MG63 (cell line): Measurements from ENCODE around the gene ENPP5. TPM values are rescaled to one million over a fixed set of nuclear protein-coding genes. Genes with fewer than 3 reads are reported as not detected.

ENCODE experiments used
- DNase-seq: peaks from one replicate; pipeline ENCODE4 v3.0.0-alpha.2; 2020
- H3K27me3 ChIP-seq: fragments of 250-450 bp; sonication (Bioruptor Pico); 2 replicates; pipeline ENCODE4 v1.5.1; 2020; ENCODE audit warnings: mild to moderate bottlenecking, moderate library complexity
- H3K36me3 ChIP-seq: fragments of 250-450 bp; sonication (Bioruptor Pico); 2 replicates; pipeline ENCODE4 v1.5.1; 2020; ENCODE audit warnings: mild to moderate bottlenecking, moderate library complexity
- H3K4me3 ChIP-seq: fragments of 250-450 bp; sonication (Bioruptor Pico); 2 replicates; pipeline ENCODE4 v1.5.1; 2020; ENCODE audit warnings: mild to moderate bottlenecking, moderate library complexity
- H3K9me3 ChIP-seq: fragments of 250-450 bp; sonication (Bioruptor Pico); 2 replicates; pipeline ENCODE4 v1.5.1; 2020; ENCODE audit warnings: mild to moderate bottlenecking, moderate library complexity
- total RNA-seq: library from RNA; depleted of rRNA; stranded (reverse); fragments of >200 nt; shearing (Covaris generic); gene quantifications from 2 replicates; pipeline ENCODE4 v1.2.3, GENCODE V29; 2014; ENCODE audit warnings: low replicate concordance; rRNA removed

The ENPP5 gene
- 0.95 TPM in 1 of 2 replicates, not detected in the other for total RNA-seq

DNA sequence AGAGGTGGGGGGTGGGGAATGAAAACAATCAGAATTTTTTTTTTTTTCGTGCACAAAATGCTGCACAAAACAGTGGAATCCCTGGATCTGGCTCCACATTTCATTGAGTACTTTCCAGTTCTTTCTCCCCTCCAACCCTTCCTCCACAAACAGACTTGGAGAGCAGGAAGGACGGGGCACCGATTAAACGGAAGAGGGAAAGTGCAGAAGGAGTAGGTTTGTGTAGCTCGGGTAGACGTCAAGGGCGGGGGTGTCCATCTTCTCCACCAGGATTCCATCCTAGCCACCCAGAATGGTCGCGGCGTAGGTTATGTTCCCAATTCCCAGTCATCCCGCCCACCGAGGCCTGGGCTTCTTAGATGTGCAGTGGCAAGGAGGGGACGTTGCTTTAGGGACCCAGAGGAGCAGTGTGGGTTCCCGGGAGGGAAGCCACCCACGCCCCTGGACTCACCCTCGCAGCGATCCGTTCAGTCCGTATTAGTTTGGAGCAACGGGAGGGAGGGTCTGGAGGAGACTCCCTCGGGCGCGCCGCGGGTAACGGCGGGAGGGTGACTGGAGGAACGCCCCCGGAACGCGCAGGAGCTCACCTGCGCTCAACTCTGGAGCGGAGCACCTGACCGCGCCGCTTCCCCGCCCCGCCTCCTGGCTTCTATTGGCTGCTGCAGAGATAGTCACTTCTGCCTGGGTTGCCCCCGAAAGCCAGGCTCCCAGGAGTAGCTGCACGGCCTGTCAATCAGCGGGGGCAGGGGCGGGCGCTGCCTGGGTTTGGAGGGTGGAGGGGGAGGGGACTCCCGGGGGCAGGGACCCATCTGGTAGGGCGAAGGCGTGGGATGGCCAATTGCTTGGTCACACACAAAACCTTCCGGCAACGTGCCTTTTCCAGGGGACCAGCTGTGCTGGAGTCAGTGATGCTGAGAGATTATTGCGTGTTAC, at the start of gene ENPP5:
ENPP5 (minus strand) TSS at position 624 of the 933 bp plus-strand sequence. CDS start 2,718 bp downstream, outside the sequence.
- DNase-seq: peak; percentile 45
- peak within 1 kb of the TSS; percentile 50 for H3K4me3 ChIP-seq

GRCh38 chr6:46219661-46220060, 48.9 kb upstream of the ENPP5 start:
- DNase-seq: no peak
- H3K36me3 ChIP-seq: no peaks in the 10 kb centered on the region
- no peaks in the 10 kb centered on the region for H3K9me3 ChIP-seq
- no peak overlapping the region for H3K4me3 ChIP-seq
- H3K27me3 ChIP-seq: no peaks in the 10 kb centered on the region

More for the DNA sequence above, at the start of gene ENPP5:
- no peaks in the 10 kb centered on the region for H3K36me3 ChIP-seq
- H3K27me3 ChIP-seq: no peaks in the 10 kb centered on the region
- H3K9me3 ChIP-seq: no peaks in the 10 kb centered on the region

GRCh38 chr6:46218457-46218856, 47.7 kb upstream of the ENPP5 start:
- Histone ChIP-seq H3K36me3 (no peaks in the 10 kb centered on the region), H3K27me3 (no peaks in the 10 kb centered on the region), H3K4me3 (no peak overlapping the region), H3K9me3 (no peaks in the 10 kb centered on the region)
- DNase-seq: no peak

DNA sequence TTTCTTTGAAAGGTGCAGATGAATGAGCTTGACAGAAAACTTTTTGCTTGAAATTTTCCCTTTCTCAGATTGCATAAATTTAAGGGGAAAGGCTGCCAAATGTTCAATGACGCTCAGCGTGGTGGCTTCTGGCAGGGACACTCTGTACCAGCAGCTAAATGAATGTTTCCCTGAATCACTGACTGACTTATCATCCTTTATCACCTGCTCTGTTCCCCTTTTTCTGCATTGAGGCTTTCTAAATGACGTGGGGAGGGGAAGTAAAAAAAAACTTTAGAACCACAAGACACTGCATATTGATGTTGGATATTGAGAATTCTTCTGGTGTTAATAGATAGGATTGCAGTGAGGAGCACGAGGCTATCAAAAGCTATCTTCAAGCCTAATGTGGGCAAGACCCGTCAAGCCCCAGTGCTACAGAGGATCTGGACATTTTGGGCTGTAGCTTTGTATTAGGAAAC, 46.9 kb upstream of the ENPP5 start:
- no peak for DNase-seq
- no peaks in the 10 kb centered on the region for H3K36me3 ChIP-seq
- H3K27me3 ChIP-seq: no peaks in the 10 kb centered on the region
- no peak overlapping the region for H3K4me3 ChIP-seq
- H3K9me3 ChIP-seq: no peaks in the 10 kb centered on the region

DNA sequence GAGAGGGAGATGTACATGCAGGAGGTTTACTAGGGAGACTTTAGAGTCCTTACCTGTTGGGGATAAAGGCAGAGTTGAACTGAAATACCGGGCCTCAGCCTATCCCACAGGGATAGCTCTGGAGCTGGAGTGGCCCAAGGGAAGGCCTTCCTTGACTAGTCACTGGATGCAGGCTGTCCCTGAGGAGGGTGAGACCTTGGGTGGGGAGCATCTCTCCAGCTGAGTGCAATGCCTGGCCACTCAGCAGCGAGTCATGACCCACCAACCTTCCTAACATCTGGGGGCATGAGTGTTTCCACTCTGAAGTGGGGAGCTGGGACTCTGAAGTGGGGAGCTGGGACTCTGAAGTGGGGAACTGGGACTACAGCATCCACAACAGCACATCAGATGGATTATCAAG, 46.1 kb upstream of the ENPP5 start:
- H3K9me3 ChIP-seq: no peaks in the 10 kb centered on the region
- no peak overlapping the region for H3K4me3 ChIP-seq
- no peaks in the 10 kb centered on the region for H3K36me3 ChIP-seq
- DNase-seq: no peak
- H3K27me3 ChIP-seq: no peaks in the 10 kb centered on the region

- no peaks in the 10 kb centered on the region for H3K9me3 ChIP-seq
- H3K27me3 ChIP-seq: no peaks in the 10 kb centered on the region
- no peak overlapping the region for H3K4me3 ChIP-seq
- no peak for DNase-seq
- H3K36me3 ChIP-seq: no peaks in the 10 kb centered on the region
These were observed 45.0 kb upstream of the ENPP5 start for GRCh38 chr6:46215777-46216176.

DNA sequence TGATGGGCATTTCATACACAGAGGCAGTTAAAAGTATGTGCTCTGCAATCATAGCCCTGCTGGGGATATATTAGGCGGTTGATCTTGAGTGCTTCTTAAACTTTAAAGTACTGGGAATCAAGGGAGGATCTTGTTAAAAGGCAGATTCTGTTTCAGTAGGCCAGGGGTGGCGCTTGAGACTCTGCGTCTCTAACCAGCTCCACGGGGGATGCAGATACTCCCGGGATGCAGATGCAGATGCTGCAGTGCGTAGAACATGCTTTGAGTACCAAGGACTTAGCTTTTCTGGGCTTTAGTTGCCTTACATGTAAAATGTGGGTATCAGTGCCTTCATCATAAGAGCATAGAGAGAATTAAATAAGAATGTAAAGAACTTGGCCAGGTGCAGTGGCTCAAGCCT, 44.4 kb upstream of the ENPP5 start:
- no peak for DNase-seq
- Histone ChIP-seq H3K36me3 (no peaks in the 10 kb centered on the region), H3K4me3 (no peak overlapping the region), H3K27me3 (no peaks in the 10 kb centered on the region), H3K9me3 (no peaks in the 10 kb centered on the region)

DNA sequence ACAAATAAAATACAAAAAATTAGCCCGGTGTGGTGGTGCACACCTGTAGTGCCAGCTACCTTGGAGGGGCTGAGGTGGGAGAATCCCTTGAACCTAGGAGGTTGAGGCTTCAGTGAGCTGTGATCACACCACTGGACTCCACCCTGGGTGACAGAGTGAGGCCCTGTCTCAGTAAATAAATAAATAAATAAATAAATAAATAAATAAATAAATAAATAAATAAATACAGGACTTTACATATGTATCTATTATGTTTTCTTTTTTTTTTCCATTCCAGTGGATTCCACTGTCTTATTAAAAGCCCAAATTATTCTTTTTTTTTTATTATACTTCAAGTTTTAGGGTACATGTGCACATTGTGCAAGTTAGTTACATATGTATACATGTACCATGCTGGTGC, 41.1 kb upstream of the ENPP5 start:
- DNase-seq: no peak
- no peaks in the 10 kb centered on the region for H3K36me3 ChIP-seq
- no peaks in the 10 kb centered on the region for H3K9me3 ChIP-seq
- no peak overlapping the region for H3K4me3 ChIP-seq
- H3K27me3 ChIP-seq: no peaks in the 10 kb centered on the region

GRCh38 chr6:46210294-46210693, 39.5 kb upstream of the ENPP5 start:
- Histone ChIP-seq H3K9me3 (no peaks in the 10 kb centered on the region), H3K27me3 (no peaks in the 10 kb centered on the region), H3K4me3 (no peak overlapping the region), H3K36me3 (no peaks in the 10 kb centered on the region)
- no peak for DNase-seq

DNA sequence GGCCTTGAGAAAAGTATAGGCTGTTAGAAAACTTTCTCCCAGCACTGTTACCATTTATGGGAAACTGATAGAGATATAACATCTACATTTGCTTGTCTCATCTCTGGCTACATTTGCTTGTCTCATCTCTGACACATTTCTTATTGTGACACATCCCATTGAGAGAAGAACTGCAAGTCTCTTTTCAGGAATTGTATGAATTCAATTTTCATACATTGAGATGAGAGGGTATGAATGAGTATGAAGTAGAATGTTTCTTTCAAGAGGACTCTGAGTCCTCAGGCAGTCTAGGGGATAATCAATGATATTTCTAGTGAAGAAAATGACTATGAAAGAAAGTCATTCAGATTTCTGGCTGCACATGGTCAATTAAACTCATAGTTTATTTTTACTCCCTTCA, 37.5 kb upstream of the ENPP5 start:
- Histone ChIP-seq H3K36me3 (no peaks in the 10 kb centered on the region), H3K4me3 (no peak overlapping the region), H3K9me3 (no peaks in the 10 kb centered on the region), H3K27me3 (no peaks in the 10 kb centered on the region)
- DNase-seq: no peak

- Histone ChIP-seq H3K4me3 (no peak overlapping the region), H3K9me3 (no peaks in the 10 kb centered on the region), H3K27me3 (no peaks in the 10 kb centered on the region), H3K36me3 (no peaks in the 10 kb centered on the region)
- DNase-seq: no peak
These were observed 36.4 kb upstream of the ENPP5 start for GRCh38 chr6:46207174-46207573.

- no peak overlapping the region for H3K4me3 ChIP-seq
- H3K27me3 ChIP-seq: no peaks in the 10 kb centered on the region
- no peak for DNase-seq
- H3K36me3 ChIP-seq: no peaks in the 10 kb centered on the region
- H3K9me3 ChIP-seq: no peaks in the 10 kb centered on the region
These were observed 34.3 kb upstream of the ENPP5 start for GRCh38 chr6:46204880-46205650.

DNA sequence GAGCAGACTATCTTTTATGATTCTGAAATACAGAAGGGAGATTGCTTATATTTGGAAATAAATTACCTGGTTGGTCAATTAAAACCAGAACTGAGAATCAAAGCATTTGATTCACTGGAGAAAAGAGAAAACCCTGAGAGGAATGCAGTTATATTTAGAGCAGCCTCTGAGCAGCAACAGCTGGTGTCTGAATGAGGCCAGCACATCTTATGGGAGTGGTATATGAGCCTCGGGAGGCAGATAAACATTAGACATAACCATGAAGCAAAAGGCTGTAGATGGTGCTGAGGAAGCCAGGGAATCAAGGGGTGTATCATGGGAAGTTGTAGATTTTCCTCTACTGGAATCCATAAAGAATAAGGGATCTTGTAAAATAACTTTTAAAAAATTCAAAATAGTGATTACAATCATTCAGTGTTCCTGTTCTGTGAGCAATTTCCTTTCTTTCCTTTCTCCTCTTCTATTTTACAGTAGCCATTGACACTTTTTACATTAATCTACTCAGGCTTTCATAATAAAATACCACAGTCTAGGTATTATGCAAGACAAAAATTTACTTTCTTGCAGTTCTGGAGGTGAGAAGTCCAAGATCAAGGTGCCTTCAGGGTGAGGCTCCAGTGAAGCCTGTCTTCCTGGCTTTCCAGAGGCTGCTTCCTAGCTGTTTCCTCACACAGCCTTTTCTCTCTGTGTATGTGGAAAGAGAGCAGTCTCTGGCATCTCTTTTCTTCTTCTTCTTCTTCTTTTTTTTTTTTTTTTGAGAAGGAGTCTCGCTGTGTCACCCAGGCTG, 32.8 kb upstream of the ENPP5 start:
- Histone ChIP-seq H3K9me3 (no peaks in the 10 kb centered on the region), H3K27me3 (no peaks in the 10 kb centered on the region), H3K36me3 (no peaks in the 10 kb centered on the region), H3K4me3 (no peak overlapping the region)
- DNase-seq: no peak

DNA sequence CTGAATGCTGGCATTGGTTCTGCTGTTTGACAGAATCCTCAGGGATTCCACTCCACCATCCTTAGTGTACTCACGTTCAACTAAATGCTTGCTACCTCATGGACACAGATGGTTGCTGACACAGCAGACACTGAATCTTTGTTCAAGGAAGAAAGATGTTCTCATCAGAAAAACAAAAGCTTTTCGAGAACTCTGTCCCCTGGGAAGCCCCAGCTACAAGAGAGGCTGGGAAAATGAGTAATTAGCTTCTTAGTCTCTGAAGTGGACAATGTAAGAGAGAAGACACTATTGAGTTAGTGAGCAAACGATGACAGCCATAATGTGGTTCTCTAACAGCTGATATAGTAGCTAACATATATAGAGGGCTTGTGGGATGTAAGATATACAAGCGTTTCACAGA, 30.9 kb upstream of the ENPP5 start:
- H3K9me3 ChIP-seq: no peaks in the 10 kb centered on the region
- DNase-seq: no peak
- H3K36me3 ChIP-seq: no peaks in the 10 kb centered on the region
- H3K4me3 ChIP-seq: no peak overlapping the region
- no peaks in the 10 kb centered on the region for H3K27me3 ChIP-seq

GRCh38 chr6:46199387-46199786, 28.6 kb upstream of the ENPP5 start:
- no peaks in the 10 kb centered on the region for H3K36me3 ChIP-seq
- H3K27me3 ChIP-seq: no peaks in the 10 kb centered on the region
- DNase-seq: no peak
- no peaks in the 10 kb centered on the region for H3K9me3 ChIP-seq
- H3K4me3 ChIP-seq: no peak overlapping the region

DNA sequence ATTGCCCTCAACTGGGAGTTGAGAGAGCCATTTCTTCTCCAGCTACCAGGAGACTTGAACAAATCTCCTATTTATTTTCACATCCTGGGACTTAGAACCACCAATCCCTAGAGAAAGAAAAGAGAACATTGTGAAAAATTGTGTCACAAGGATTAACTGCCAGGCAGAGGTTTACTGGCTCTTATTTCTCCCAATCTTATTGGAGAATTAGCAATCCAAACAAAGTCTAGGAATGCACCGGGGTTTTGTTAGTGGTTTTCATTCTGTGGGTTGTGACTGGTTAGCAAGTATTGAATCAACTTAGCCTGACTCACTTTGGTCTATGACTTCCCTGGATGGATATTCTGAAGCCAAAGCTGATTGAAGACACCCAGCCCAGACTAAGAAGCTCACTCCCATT, 21.2 kb upstream of the ENPP5 start:
- H3K27me3 ChIP-seq: no peaks in the 10 kb centered on the region
- H3K36me3 ChIP-seq: no peaks in the 10 kb centered on the region
- H3K9me3 ChIP-seq: no peaks in the 10 kb centered on the region
- H3K4me3 ChIP-seq: no peak overlapping the region
- peak; percentile 2 for DNase-seq

DNA sequence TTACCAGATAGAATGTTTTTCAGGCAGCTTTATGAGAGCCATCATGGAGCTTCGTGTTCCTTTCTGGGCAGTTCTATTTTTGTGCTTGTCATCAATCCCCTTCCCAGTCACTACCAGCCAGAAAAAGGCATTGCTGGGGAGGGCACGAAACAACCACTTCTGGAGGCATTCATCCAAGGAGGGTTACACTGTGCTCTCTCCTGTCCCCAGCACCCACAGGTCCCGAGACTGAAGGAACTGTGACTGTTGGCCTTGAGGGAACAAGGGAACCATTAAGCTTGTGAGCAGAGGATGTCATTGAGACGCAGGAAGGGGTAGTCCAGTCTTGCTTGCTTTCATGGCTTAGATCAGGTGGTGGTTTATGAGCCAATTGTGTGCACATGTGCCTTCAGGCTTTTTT, 20.1 kb upstream of the ENPP5 start:
- H3K9me3 ChIP-seq: no peaks in the 10 kb centered on the region
- H3K27me3 ChIP-seq: no peaks in the 10 kb centered on the region
- H3K4me3 ChIP-seq: no peak overlapping the region
- no peak for DNase-seq
- no peaks in the 10 kb centered on the region for H3K36me3 ChIP-seq
